Dermis blood vessel endothelial cell (primary cell): ENCODE measurements around the gene FAM83D. TPM values are rescaled to one million over a fixed set of nuclear protein-coding genes. Genes with fewer than 3 reads are reported as not detected.

ENCODE experiments used
- total RNA-seq: library from RNA; depleted of rRNA; stranded (reverse); fragments of >200 nt; gene quantifications from 2 replicates; pipeline ENCODE4 v1.2.3, GENCODE V29; 2014

Gene FAM83D
- total RNA-seq, 1 donor from 2014 or later: 23.5 TPM

Other genes with a start within 250 kb of the FAM83D start
- 0.05 TPM in 1 of 2 replicates, not detected in the other for gene SLC32A1, start 201.9 kb upstream of the FAM83D start, total RNA-seq
- 9.7 and 14.1 TPM in 2 replicates for gene ACTR5, start 178.0 kb upstream of the FAM83D start, total RNA-seq
- gene PPP1R16B, start 120.7 kb upstream of the FAM83D start, total RNA-seq: 247 and 304 TPM in 2 replicates
- gene DHX35, start 35.9 kb downstream of the FAM83D start, total RNA-seq: 12.9 and 13.3 TPM in 2 replicates